ENCODE data around the gene TMEM229B.

GRCh38 chr14:67523764-67524633, 35.5 kb upstream of the TMEM229B start:
- TF ChIP-seq, protein P1, sequence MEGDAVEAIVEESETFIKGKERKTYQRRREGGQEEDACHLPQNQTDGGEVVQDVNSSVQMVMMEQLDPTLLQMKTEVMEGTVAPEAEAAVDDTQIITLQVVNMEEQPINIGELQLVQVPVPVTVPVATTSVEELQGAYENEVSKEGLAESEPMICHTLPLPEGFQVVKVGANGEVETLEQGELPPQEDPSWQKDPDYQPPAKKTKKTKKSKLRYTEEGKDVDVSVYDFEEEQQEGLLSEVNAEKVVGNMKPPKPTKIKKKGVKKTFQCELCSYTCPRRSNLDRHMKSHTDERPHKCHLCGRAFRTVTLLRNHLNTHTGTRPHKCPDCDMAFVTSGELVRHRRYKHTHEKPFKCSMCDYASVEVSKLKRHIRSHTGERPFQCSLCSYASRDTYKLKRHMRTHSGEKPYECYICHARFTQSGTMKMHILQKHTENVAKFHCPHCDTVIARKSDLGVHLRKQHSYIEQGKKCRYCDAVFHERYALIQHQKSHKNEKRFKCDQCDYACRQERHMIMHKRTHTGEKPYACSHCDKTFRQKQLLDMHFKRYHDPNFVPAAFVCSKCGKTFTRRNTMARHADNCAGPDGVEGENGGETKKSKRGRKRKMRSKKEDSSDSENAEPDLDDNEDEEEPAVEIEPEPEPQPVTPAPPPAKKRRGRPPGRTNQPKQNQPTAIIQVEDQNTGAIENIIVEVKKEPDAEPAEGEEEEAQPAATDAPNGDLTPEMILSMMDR (conservative IDR thresholded peaks at IDR 0.05): no peak
- TF ChIP-seq EZH2 (IDR thresholded peaks at IDR 0.05; ENCODE audit: low read depth): no peak
